Activated naive CD4-positive, alpha-beta T cell (primary cell): Measurements from ENCODE around the gene RALGPS2.

Experiments
- DNase-seq, 4 experiments: peaks; one replicate each; lab custom pipeline; 2025; lab: John Stamatoyannopoulos, UW

RALGPS2 gene

GRCh38 chr1:178867670-178868069, 142.6 kb downstream of the RALGPS2 start:
- DNase-seq, result no peak

DNA sequence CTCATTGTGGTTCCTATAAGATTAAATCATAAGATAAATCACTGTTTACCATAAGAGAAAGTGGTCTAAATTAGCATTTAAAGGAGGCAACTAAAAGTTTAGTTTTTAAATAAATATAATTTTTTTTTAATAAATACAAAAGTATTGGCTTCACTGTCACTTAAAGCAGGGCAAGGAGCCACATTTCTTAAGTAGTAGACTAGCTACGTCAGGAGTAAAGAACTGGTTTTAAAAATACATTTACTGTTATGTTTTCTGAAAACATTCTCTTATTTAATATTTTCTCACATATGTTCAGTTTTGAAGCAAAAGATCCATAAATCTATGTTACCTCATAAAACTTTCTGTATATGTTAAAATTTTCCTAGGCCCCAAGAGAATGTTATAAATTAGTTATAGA, 143.7 kb downstream of the RALGPS2 start:
- no peak for DNase-seq

GRCh38 chr1:178869119-178869697, 144.2 kb downstream of the RALGPS2 start:
- DNase-seq, result no peak

DNA sequence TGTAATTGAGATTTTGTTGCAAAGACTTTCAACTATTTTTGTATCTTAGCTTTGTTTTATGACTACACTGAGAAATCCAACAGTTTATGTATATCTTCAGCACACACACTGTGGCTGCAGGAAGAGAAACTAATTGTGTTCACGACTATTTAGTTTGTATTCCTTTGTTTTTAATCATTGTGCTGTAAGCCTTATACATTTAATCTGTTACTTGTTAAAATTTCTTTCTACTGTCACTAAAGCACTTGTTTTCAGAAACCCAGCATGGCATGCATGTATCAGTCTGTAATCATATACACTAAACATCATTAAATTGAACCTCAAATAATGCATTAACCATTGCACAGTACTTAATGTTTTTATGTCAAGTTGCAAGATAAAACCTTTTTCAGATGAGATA, 145.2 kb downstream of the RALGPS2 start:
- DNase-seq, result no peak

GRCh38 chr1:178870944-178871343, 145.9 kb downstream of the RALGPS2 start, which contains the start of gene ANGPTL1:
Gene ANGPTL1 (minus strand): TSS chr1:178871077. CDS start chr1:178865776, 5,301 bp downstream.
- no peak for DNase-seq

DNA sequence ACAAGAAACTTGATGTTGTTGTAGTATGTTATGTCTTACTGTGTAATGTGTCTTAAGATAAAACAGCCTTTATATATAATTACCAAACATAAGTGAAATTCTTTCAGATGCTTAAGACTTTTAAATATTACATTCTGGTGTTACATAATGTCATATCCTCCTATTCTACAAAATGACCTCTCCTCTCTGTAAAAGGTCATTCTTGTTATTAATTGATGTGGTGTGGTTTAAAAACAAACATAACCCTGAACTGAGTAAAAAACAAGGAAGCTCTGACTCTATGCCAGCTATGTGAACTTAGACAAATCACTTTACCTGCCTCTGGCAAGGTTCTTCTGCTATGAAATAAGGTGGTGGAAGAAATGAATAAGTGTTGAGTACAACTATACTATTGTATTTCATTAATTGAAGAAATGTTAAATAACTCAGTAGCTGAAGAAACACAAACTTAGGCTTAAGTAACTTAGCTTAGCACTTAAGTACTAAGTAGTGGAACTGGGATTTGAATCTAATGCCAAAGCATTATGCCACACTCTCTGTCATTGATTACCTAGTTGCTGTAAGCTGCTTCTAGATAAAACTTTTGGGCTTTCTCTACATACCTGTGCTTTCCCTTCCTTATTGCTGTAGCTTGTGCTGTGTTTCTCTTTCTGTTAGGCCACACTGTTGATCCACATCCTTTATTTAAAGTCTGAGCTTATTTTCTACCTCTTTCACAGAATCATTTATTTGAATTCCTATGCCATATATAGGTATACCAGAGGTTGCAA, 146.7 kb downstream of the RALGPS2 start:
- no peak for DNase-seq

DNA sequence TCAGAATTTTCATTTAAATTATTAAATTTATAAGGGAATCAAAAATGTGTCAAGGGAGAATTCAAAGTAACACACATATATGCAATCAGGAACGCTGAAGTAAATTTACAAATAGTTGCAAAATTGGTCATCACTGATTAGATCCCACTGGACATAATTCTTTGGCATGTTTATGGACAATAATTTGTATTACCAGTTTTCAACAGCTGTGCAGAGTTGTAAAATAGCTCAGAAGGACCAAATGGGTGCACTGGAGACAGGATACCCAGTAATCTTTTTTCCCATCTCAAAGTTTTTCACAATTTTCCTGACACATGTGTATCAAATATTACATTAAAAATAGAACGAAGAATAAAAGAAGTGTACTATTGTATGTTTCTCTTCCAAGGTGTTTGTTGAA, 149.9 kb downstream of the RALGPS2 start:
- DNase-seq, result no peak

DNA sequence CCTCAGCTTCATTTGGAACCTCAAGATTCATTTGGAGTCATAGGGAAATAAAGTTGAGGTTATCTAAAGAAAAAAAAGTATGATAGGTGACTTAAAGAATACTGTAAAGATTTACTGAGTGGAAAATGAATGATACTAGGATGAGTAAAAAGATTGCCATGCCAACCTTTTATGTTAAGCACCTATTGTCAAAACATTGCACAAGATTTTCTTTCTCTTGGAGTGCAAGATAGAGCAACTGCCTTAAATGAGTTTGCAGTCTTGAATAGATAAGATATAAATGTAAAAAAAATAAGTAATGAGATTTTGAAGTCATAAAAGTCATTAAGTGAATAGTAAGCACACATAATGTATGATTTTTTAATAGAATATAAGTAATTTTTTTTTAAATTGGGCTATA, 150.9 kb downstream of the RALGPS2 start:
- DNase-seq, result no peak

- DNase-seq, result no peak
These were observed 152.9 kb downstream of the RALGPS2 start for GRCh38 chr1:178877896-178878295.

DNA sequence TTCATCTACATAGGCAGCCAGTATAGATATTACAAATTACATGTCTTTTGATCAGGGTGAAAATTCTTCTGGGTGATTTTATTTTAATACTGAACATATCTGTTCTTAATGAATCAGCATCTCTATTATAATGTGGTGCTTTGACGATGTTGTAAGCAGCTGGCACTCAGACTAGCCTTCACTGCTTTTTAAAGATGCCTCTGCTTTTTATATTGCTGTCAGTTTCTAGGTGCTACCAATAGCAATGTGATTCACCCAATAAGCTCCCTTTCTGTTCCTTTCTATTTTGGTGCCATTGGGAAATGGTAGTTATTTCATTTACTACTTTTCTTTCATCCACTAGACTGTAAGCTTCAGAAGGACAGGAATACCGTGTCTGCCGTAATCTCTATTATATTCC, 156.9 kb downstream of the RALGPS2 start:
- DNase-seq, result no peak

- no peak for DNase-seq
These were observed 160.8 kb downstream of the RALGPS2 start for GRCh38 chr1:178885869-178886268.

GRCh38 chr1:178886551-178886950, 161.5 kb downstream of the RALGPS2 start:
- DNase-seq, result no peak

DNA sequence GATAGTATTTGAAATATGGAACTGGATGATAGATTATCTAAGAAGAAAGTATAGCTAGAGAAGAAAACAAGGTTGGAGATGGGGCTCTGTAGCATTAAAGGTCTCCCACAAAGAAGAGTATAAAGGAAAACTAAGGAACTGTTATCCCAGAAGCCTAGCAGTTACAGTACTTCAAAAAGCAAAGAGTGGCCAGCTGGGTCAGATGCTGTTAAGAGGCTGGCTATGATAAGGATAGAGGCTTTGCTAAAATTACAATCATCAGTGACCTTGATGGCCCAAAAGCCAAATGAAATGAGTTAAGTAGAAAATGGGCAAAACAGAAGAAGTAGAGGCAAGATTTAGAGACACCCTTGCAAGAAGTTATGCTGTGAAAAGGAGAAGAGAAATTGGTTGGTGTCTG, 170.9 kb downstream of the RALGPS2 start:
- DNase-seq, result no peak

- DNase-seq, result no peak
These were observed 173.4 kb downstream of the RALGPS2 start for GRCh38 chr1:178898401-178898800.

DNA sequence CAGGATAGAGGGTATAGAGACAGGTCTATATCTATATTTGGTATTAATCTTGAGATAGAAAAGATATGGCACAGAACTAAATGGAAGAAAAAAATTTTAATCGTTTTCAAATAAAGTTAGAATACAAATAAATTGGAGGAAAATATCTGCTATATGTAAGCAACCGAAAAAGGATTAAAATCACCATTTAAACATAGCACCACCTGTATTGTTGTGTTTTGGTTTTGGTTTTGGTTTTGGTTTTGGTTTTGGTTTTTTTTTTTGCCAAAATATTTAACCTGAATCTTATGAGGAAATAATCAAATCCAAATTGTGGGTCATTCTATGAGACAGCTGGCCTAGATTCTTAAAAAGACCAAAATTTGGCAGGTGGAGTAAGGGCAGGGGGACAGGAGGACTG, 174.4 kb downstream of the RALGPS2 start:
- DNase-seq, result no peak

DNA sequence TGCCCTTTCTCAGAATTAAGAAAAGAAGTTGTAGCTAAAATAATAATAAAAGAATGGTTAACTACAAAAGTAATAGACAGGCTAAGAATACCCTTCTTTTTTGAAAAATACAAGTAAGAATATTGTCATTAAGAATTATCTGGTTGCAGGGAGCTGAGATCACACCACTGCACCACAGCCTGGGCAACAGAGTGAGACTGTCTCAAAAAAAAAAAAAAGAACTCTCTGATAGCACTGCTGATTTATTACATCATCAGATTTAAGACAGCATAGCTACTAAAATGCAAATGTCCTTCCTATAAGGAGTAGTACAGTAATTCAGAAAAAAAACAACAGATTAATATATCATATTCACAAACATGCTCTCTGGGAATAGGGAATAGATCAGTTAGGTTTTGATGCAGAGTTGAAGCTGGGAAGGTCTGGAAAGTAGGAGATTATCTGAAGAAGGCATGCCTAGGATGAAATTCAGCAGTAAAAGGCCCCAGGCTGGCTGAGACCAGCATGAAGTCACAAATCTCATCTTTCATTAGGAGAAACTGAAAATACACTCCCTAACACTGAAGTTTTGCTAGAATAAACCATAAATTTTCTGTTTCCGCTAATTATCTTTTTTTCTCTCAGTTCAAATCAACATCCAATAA, 176.6 kb downstream of the RALGPS2 start:
- DNase-seq, result no peak

GRCh38 chr1:178908358-178908757, 183.3 kb downstream of the RALGPS2 start:
- DNase-seq, result no peak

GRCh38 chr1:178910023-178910422, 185.0 kb downstream of the RALGPS2 start:
- DNase-seq, result no peak

GRCh38 chr1:178912597-178912996, 187.6 kb downstream of the RALGPS2 start:
- DNase-seq, result no peak

DNA sequence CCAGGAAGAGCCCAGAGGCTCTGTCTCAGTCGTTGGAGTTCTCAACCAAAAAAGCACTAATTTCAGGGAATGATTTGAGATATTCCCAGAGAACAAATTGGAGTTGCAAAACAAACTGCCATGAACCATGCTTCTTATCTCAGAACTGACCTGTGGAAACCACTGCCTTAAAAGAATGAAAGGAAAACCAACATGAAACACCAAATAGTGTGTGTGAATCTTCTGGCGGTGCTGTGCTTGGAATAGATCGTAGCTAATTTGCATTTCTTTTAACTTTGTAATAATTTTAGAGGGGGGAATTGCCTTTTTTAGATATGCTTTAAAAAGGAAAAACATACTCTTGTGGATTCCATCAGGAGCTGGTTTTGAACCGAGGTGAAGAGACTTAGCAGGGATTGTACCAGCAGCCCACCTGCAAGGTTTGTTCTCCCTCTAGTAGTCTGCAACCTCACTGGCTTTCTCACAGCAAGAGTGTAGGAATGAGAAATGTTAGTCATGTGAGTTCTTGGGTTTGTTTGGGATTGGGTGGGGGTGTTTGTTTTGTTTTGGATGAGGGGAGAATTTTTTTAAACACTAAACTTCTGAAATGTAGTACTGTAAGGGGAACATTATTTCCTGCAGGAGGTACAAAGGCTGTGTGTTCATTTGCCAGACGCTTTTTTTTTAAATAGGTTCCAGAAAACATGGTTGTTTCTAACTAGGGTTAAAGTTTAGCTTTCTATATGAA, 191.6 kb downstream of the RALGPS2 start:
- no peak for DNase-seq

DNA sequence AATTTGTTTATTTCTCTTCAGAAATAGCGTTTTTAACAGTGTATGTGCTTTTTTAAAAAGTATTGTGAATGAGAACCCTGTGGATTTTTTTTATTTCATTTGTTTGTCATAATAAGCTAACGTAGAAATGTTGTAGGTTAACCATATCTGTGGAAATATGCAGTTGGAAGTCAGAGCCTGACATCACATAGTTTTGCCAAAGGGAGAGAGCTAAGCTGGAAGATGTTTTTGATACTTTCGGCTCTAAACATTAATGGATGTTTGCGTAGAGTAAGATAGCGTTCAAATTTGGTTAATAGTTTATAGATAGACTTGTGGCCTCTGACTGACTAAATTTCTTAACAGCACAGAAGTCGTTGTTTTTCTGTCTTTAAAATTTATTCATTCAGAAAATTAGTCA, 193.3 kb downstream of the RALGPS2 start:
- DNase-seq, result no peak

- no peak for DNase-seq
These were observed 193.9 kb downstream of the RALGPS2 start for GRCh38 chr1:178918955-178919354.

DNA sequence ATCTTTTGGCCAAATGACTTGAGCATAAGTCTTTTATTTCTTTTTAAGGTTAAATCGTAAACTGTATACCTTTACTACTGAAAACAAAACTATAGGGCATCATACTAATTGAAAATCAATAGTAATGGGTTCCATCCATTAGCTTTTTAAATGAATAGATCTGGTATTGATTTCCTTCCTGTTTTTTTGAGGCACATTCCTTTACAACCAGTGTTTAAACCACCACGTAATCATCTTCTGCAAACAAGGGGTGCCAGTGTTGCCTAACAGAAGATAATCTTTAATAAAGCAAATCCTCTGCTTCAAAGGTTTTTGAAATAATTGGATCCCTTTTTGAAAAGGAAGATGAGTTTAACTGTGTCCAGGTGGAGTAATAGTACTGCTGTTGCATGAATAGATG, 194.5 kb downstream of the RALGPS2 start:
- no peak for DNase-seq
